Hepatocyte (in vitro differentiated cells): ENCODE results near the gene GRM1. TPM values are rescaled to one million over a fixed set of nuclear protein-coding genes. Genes with fewer than 3 reads are reported as not detected.

Experiments used
- DNase-seq: peaks from one replicate; pipeline ENCODE4 v3.0.0-alpha.2; 2016; ENCODE audit warnings: low spot score
- H2AFZ ChIP-seq: fragments of 200-600 bp; sonication (generic); 2 replicates; pipeline ENCODE4 v1.6.0; 2016; ENCODE audit warnings: antibody characterized with exemption, mild to moderate bottlenecking
- H3K27ac ChIP-seq: fragments of 200-600 bp; sonication (generic); 2 replicates; pipeline ENCODE4 v1.5.1; 2016; ENCODE audit warnings: mild to moderate bottlenecking
- H3K27me3 ChIP-seq: fragments of 200-600 bp; sonication (generic); 2 replicates; pipeline ENCODE4 v1.6.1; 2016
- H3K36me3 ChIP-seq: fragments of 200-600 bp; sonication (generic); replicated peaks from 2 replicates; pipeline ENCODE4 v1.5.1; 2016; ENCODE audit warnings: low read depth; ENCODE audit not compliant: insufficient read depth
- H3K4me1 ChIP-seq: fragments of 200-600 bp; sonication (generic); 2 replicates; pipeline ENCODE4 v1.5.1; 2016; ENCODE audit warnings: mild to moderate bottlenecking, moderate library complexity; ENCODE audit not compliant: insufficient read depth
- H3K4me2 ChIP-seq: fragments of 200-600 bp; sonication (generic); 2 replicates; pipeline ENCODE4 v1.6.0; 2016
- H3K4me3 ChIP-seq: fragments of 200-600 bp; sonication (generic); 2 replicates; pipeline ENCODE4 v1.5.1; 2016; ENCODE audit warnings: mild to moderate bottlenecking
- H3K79me2 ChIP-seq: fragments of 200-600 bp; sonication (generic); 2 replicates; pipeline ENCODE4 v1.6.0; 2017; ENCODE audit warnings: mild to moderate bottlenecking
- H3K9me2 ChIP-seq: fragments of 200-600 bp; sonication (generic); replicated peaks from 2 replicates; pipeline ENCODE4 v1.6.0; 2017; ENCODE audit warnings: mild to moderate bottlenecking; ENCODE audit not compliant: insufficient read depth
- H3K9me3 ChIP-seq: fragments of 200-600 bp; sonication (generic); 2 replicates; pipeline ENCODE4 v1.5.1; 2016; ENCODE audit warnings: low read depth, mild to moderate bottlenecking
- H4K20me1 ChIP-seq: fragments of 200-600 bp; sonication (generic); 2 replicates; pipeline ENCODE4 v1.6.0; 2016; ENCODE audit warnings: mild to moderate bottlenecking; ENCODE audit not compliant: insufficient read depth, poor library complexity, severe bottlenecking
- CTCF ChIP-seq: fragments of 200-600 bp; sonication (generic); IDR thresholded peaks from 2 replicates; pipeline ENCODE4 v1.5.1; 2016; ENCODE audit warnings: antibody characterized with exemption, mild to moderate bottlenecking; ENCODE audit not compliant: poor library complexity
- EZH2 ChIP-seq: fragments of 200-600 bp; sonication (generic); IDR thresholded peaks from 2 replicates; pipeline ENCODE4 v1.6.1; 2016; ENCODE audit warnings: antibody characterized with exemption, mild to moderate bottlenecking, borderline replicate concordance
- EZH2phosphoT487 ChIP-seq: fragments of 200-600 bp; sonication (generic); IDR thresholded peaks from one replicate; pipeline ENCODE4 v1.6.1; 2018; ENCODE audit warnings: antibody characterized with exemption, mild to moderate bottlenecking, low read depth, moderate library complexity; ENCODE audit not compliant: unreplicated experiment, severe bottlenecking
- WGBS: methylation state at CpG from one replicate; pipeline ENCODE4 v1.1.6; 2016; ENCODE audit warnings: low lambda C conversion rate; ENCODE audit errors: missing lambda C conversion rate; 5-methylcytosine and 5-hydroxymethylcytosine counted together
- polyA plus RNA-seq: library from polyadenylated mRNA; unstranded; fragments of >200 nt; fragmentation: Nextera tagmentation; extraction: Ambion mirVana; gene quantifications from 2 replicates; pipeline ENCODE4 v1.2.1, GENCODE V29; 2016
- total RNA-seq: library from RNA; depleted of rRNA; stranded (reverse); fragments of >200 nt; gene quantifications from 2 replicates; pipeline ENCODE4 v1.2.3, GENCODE V29; 2014

GRM1 gene
- total and polyA plus RNA-seq, 2 experiments from 2014 or later = 0.17 TPM; not detected in 1

GRCh38 chr6:146244630-146245143 lies 215.8 kb downstream of the GRM1 start:
- Histone ChIP-seq H3K4me3 (no peak overlapping the region), H3K9me2 (no peaks in the 10 kb centered on the region), H3K4me2 (no peak overlapping the region), H3K4me1 (no peaks in the 10 kb centered on the region), H3K27me3 (no peaks in the 10 kb centered on the region), H3K27ac (no peak overlapping the region), H3K9me3 (no peaks in the 10 kb centered on the region), H4K20me1 (no peaks in the 10 kb centered on the region), H3K79me2 (no peaks in the 10 kb centered on the region), H3K36me3 (no peaks in the 10 kb centered on the region), H2AFZ (no peak overlapping the region)
- TF ChIP-seq EZH2phosphoT487 (no peak), EZH2 (no peak), CTCF (no peak)
- WGBS = 81% methylated on average over 5 of the region's 5 CpGs
- DNase-seq = no peak

DNA sequence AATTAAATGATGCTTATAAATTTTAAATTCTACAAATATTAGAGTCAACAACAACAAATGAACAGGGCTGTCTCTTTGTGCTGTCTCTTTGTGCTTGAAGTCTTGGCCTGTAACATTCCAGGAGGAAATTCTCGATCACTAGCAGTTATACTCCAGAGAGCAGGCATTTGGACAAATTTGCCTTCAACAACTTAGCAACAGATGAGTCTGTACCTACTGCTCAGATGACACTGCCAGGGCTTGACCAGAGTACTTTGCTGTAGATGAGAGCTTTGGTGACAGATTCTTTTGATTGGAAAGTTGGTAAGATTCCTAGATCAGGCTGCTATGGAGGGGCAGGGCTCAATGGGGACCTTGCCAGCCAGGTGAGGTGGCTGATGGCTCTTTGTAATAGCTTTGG lies 217.2 kb downstream of the GRM1 start:
- no peaks in the 10 kb centered on the region for H3K9me2 ChIP-seq
- no peak overlapping the region for H3K4me3 ChIP-seq
- no peaks in the 10 kb centered on the region for H3K79me2 ChIP-seq
- H3K4me1 ChIP-seq = no peaks in the 10 kb centered on the region
- H3K36me3 ChIP-seq = no peaks in the 10 kb centered on the region
- DNase-seq = no peak
- no peak overlapping the region for H3K4me2 ChIP-seq
- WGBS = 77% methylated on average over 1 of the region's 1 CpG
- no peak overlapping the region for H3K27ac ChIP-seq
- H3K27me3 ChIP-seq = no peaks in the 10 kb centered on the region
- no peak overlapping the region for H2AFZ ChIP-seq
- H3K9me3 ChIP-seq = no peaks in the 10 kb centered on the region
- no peak for TF ChIP-seq EZH2phosphoT487
- no peak for TF ChIP-seq CTCF
- TF ChIP-seq EZH2 = no peak
- no peaks in the 10 kb centered on the region for H4K20me1 ChIP-seq

- Histone ChIP-seq H2AFZ (no peak overlapping the region), H3K4me2 (no peak overlapping the region), H3K27me3 (no peaks in the 10 kb centered on the region), H3K36me3 (no peaks in the 10 kb centered on the region), H4K20me1 (no peaks in the 10 kb centered on the region), H3K9me2 (no peaks in the 10 kb centered on the region), H3K27ac (no peak overlapping the region), H3K79me2 (no peaks in the 10 kb centered on the region), H3K9me3 (no peaks in the 10 kb centered on the region), H3K4me1 (no peaks in the 10 kb centered on the region), H3K4me3 (no peak overlapping the region)
- TF ChIP-seq EZH2phosphoT487 = no peak
- no peak for TF ChIP-seq CTCF
- TF ChIP-seq EZH2 = no peak
- no peak for DNase-seq
These were observed 224.8 kb downstream of the GRM1 start for GRCh38 chr6:146253691-146254090.

DNA sequence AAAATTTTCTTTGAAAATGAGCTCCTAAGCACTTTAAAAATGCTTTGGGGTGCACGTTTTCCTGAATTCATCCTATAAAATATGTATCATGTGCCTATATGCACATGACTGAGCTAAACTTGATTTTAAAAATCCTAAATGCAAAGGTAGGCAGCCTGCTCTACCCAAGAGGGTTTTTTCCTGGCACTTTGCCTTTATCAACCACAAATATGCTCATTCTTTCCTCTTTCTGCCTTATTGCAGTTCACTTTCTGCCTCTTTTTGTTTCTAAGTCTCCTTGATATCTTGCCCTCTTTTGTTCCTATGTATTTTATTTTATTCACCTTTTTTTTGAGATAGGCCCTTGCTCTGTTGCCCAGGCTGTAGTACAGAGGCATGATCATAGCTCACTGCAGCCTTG lies 229.3 kb downstream of the GRM1 start:
- Histone ChIP-seq H3K4me1 (no peaks in the 10 kb centered on the region), H3K27ac (no peak overlapping the region), H2AFZ (no peak overlapping the region), H3K79me2 (no peaks in the 10 kb centered on the region), H3K4me3 (no peak overlapping the region), H3K9me3 (no peaks in the 10 kb centered on the region), H3K9me2 (no peaks in the 10 kb centered on the region), H3K4me2 (no peak overlapping the region), H3K27me3 (no peaks in the 10 kb centered on the region), H3K36me3 (no peaks in the 10 kb centered on the region), H4K20me1 (no peaks in the 10 kb centered on the region)
- no peak for DNase-seq
- TF ChIP-seq EZH2phosphoT487 (no peak), CTCF (no peak), EZH2 (no peak)
- WGBS = 83% methylated on average over 1 of the region's 1 CpG
